Common myeloid progenitor, CD34-positive (primary cell): ENCODE data around the gene SLC2A3. TPM values are rescaled to one million over a fixed set of nuclear protein-coding genes. Genes with fewer than 3 reads are reported as not detected.
"Not testable (repeated sequence)": the region's sequence is repeated elsewhere in the genome, so short reads cannot be mapped to it uniquely, and the experiment has no call there.

Experiments used
- CTCF ChIA-PET: fragments of 350-600 bp; sonication (Branson Sonifier 250); formaldehyde crosslinking; loops from one replicate; lab custom pipeline; 2021; ENCODE audit warnings: antibody characterized with exemption; lab: Charles Lee
- POLR2A ChIA-PET: fragments of 350-600 bp; sonication (Branson Sonifier 250); formaldehyde crosslinking; loops from one replicate; lab custom pipeline; 2021; ENCODE audit warnings: antibody characterized with exemption; lab: Charles Lee
- DNase-seq, 3 donors: peaks; one replicate each; pipeline versions ENCODE4 v3.0.0 to v3.0.0-alpha.2; 2013
- H3K27ac ChIP-seq, 2 experiments: 1 replicate in 1 of 2; 2 replicates in 1 of 2; pipeline ENCODE4 v1.7.0; 2013; ENCODE audit warnings: inconsistent platforms in 2 of 2, low read length in 2 of 2, mild to moderate bottlenecking in 2 of 2, low read depth in 1 of 2, moderate library complexity in 1 of 2; ENCODE audit not compliant: severe bottlenecking in 2 of 2, insufficient read depth in 1 of 2, poor library complexity in 1 of 2
- H3K27me3 ChIP-seq, 5 experiments: replicated peaks in 2 of 5; 1 replicate in 3 of 5; 2 replicates in 2 of 5; pipeline versions ENCODE4 v1.6.1 to v1.7.0; 2013; ENCODE audit warnings: low read length in 4 of 5, mild to moderate bottlenecking in 2 of 5, moderate library complexity in 2 of 5, inconsistent platforms in 1 of 5; ENCODE audit not compliant: insufficient read depth in 5 of 5, control insufficient read depth in 4 of 5
- H3K36me3 ChIP-seq, 4 experiments: 1 replicate in 2 of 4; 2 replicates in 2 of 4; pipeline versions ENCODE4 v1.6.1 to v1.7.0; 2013; ENCODE audit warnings: low read length in 3 of 4, control low read depth in 1 of 4, mild to moderate bottlenecking in 1 of 4; ENCODE audit not compliant: control insufficient read depth in 4 of 4, insufficient read depth in 4 of 4
- H3K4me1 ChIP-seq, 4 experiments: 1 replicate in 3 of 4; 2 replicates in 1 of 4; pipeline versions ENCODE4 v1.6.1 to v1.7.1; 2013; ENCODE audit warnings: low read length in 3 of 4, mild to moderate bottlenecking in 3 of 4, control low read depth in 1 of 4, inconsistent platforms in 1 of 4, moderate library complexity in 1 of 4; ENCODE audit not compliant: control insufficient read depth in 4 of 4, insufficient read depth in 4 of 4; ENCODE audit errors: control extremely low read depth in 1 of 4
- H3K4me3 ChIP-seq, 7 experiments: 1 replicate in 4 of 7; 2 replicates in 3 of 7; pipeline versions ENCODE4 v1.5.1 to v1.7.0; 2013; ENCODE audit warnings: mild to moderate bottlenecking in 7 of 7, low read length in 6 of 7, moderate library complexity in 6 of 7, inconsistent platforms in 2 of 7, low read depth in 2 of 7, control low read depth in 1 of 7; ENCODE audit not compliant: insufficient read depth in 4 of 7, control insufficient read depth in 1 of 7; ENCODE audit errors: extremely low read depth in 1 of 7
- H3K9me3 ChIP-seq, 5 experiments: 1 replicate in 4 of 5; 2 replicates in 1 of 5; pipeline versions ENCODE4 v1.6.1 to v1.7.1; 2013; ENCODE audit warnings: low read length in 4 of 5, mild to moderate bottlenecking in 2 of 5, inconsistent platforms in 1 of 5, low read depth in 1 of 5, moderate library complexity in 1 of 5; ENCODE audit not compliant: control insufficient read depth in 4 of 5, insufficient read depth in 2 of 5; ENCODE audit errors: control extremely low read depth in 1 of 5
- WGBS: methylation state at CpG from one replicate; pipeline ENCODE4 v1.1.5; 2013; ENCODE audit not compliant: insufficient coverage; 5-methylcytosine and 5-hydroxymethylcytosine counted together
- polyA plus RNA-seq: library from polyadenylated mRNA; unstranded; fragments of 120-200 nt; gene quantifications from one replicate; pipeline ENCODE4 v1.2.1, GENCODE V29; 2013

The SLC2A3 gene
- 45.2 TPM for polyA plus RNA-seq

DNA sequence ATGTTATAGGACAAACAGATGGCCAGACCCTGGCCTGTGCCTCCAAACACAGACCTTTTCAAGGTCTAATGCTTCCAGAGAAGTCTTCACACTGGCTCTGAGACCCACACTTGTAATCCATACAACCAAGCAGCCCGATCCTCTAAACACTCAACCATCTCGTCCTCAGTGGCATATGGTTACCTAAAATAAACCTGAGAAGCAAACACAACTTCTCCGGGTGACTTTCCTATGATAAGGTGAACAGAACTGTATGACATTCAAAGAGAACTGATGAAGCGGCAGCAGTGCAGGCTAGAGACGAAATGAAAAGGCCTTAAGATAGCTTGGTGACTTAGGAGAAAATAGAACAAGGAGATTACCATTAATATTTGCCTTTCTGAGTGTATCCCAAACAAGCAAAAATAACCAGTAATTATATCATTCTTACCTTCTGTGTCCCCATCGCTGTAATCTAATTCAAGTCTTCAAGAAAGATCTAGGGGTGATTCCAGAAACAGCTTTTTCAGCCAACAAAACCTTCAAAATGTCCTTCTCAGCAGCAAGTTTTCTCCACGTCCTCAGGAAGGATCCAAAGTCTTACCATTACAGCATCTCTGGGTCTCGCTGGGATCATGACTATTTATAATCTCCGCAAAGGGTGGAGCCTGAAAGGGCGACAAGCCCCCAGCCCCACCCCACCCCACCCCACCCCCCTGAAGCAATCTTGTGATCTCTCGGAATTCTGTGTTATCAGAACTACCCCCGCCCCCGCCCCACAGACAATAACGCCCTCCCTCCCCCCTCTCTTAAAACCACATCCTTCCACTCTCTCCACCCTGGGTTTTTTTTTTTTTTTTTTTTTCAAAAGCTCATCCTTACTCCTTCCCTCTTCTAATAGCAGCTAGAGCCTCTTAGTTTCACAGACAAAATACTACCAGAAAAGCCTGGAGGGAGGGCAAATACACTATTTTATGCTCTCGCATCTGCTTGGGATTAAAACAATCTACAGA, at the start of gene SLC2A3:
TSS of gene SLC2A3 (minus strand) at position 598 of the 992 bp plus-strand sequence. CDS start at position 445, 153 bp downstream.
- Histone ChIP-seq H3K36me3 (peaks cover 2 to 23% (median 12%) of the 10 kb centered on the region in 4 experiments), H3K4me1 (peaks cover 16 to 48% (median 41%) of the 10 kb centered on the region in 4 experiments), H3K27ac (peak within 1 kb of the TSS; percentile 51 to 85), H3K4me3 (peak within 1 kb of the TSS in 6 of 7 experiments; percentile 65 to 98 (median 81)), H3K27me3 (no peaks in the 10 kb centered on the region), H3K9me3 (no peaks in the 10 kb centered on the region)
- CTCF ChIA-PET = interaction anchor here (0.7 to 13.2 kb wide), 5 partner anchors 13 to 253 kb away, joined by 4 to 242 read pairs (median 8); no protein-coding TSS in a partner anchor
- peak; percentile 89 to 94 (median 93) for DNase-seq
- POLR2A ChIA-PET = interaction anchor here (0.6 to 3.3 kb wide), 3 partner anchors 13 to 67 kb away, joined by 5 to 26 read pairs (median 7); no protein-coding TSS in a partner anchor
- 17% methylated on average over 6 of the region's 15 CpGs for WGBS

DNA sequence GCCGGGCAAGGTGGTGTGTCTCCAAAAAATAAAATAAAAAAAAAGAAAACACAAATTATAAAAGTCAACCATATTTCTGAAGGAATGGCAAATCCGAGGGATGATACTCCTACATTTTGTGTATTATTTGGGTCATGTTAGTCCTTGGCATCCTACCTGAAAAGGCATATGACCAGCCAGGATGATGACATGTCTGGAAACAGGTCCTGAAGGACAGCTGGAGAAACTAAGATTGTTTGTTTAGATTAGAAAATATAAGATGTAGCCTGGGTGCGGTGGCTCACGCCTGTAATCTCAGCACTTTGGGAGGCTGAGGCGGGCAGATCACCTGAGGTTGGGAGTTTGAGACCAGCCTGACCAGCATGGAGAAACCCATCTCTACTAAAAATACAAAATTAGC, 48.9 kb upstream of the SLC2A3 start:
- ChIA-PET CTCF (interaction anchor here (1.4 to 2.1 kb wide), 2 partner anchors 14 to 23 kb away, joined by 3 to 7 read pairs; no protein-coding TSS in a partner anchor), POLR2A (no interaction called here)
- no peak for DNase-seq
- no peaks in the 10 kb centered on the region for H3K36me3 ChIP-seq
- no peak overlapping the region for H3K4me3 ChIP-seq
- H3K27ac ChIP-seq = no peak overlapping the region
- H3K4me1 ChIP-seq = peaks cover 3 to 14% (median 13%) of the 10 kb centered on the region in 4 experiments
- no peaks in the 10 kb centered on the region for H3K27me3 ChIP-seq
- no peaks in the 10 kb centered on the region for H3K9me3 ChIP-seq
- 73% methylated on average over 3 of the region's 5 CpGs for WGBS

DNA sequence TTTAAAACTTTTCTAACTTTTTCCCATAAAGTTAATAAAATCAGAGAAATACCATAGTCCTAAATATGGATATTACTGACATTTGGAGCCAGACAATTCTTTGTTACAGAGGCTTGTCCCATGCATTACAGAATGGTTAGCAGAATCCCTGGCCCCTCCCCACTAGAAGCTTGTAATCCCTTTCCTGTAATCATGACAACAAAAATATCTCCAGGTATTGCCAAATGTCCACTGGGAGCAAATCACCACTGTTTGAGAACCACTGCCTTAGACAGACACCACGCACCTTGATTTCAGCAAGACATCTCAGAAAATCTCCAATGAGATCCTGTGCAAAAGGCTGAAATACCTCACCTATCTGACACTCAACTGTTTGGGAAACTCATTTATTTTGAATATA, 47.5 kb upstream of the SLC2A3 start:
- 100% methylated on average over 1 of the region's 1 CpG for WGBS
- H3K36me3 ChIP-seq, H3K27me3 ChIP-seq, H3K9me3 ChIP-seq, H3K4me3 ChIP-seq, H3K4me1 ChIP-seq, H3K27ac ChIP-seq, DNase-seq, POLR2A ChIA-PET: not testable (repeated sequence)
- CTCF ChIA-PET = interaction anchor here (1.1 to 1.8 kb wide), 2 partner anchors 9 to 10 kb away, joined by 3 to 7 read pairs; no protein-coding TSS in a partner anchor

- 94% methylated on average over 7 of the region's 11 CpGs for WGBS
- H3K4me3 ChIP-seq, DNase-seq, H3K4me1 ChIP-seq, H3K27ac ChIP-seq, H3K9me3 ChIP-seq, POLR2A ChIA-PET, H3K27me3 ChIP-seq, H3K36me3 ChIP-seq: not testable (repeated sequence)
- CTCF ChIA-PET = interaction anchor here (1.8 kb wide), 1 partner anchor 10 kb away, joined by 7 read pairs; no protein-coding TSS in a partner anchor
Measured at GRCh38 chr12:7983019-7983418, 47.0 kb upstream of the SLC2A3 start.

GRCh38 chr12:7982332-7982735, 46.3 kb upstream of the SLC2A3 start:
- H3K4me3 ChIP-seq, H3K36me3 ChIP-seq, H3K27ac ChIP-seq, POLR2A ChIA-PET, DNase-seq, H3K27me3 ChIP-seq, H3K4me1 ChIP-seq, H3K9me3 ChIP-seq: not testable (repeated sequence)
- WGBS = no CpG with 5 or more reads among the region's 2 CpGs
- CTCF ChIA-PET = interaction anchor here (0.8 kb wide), 1 partner anchor 16 kb away, joined by 4 read pairs; no protein-coding TSS in a partner anchor

DNA sequence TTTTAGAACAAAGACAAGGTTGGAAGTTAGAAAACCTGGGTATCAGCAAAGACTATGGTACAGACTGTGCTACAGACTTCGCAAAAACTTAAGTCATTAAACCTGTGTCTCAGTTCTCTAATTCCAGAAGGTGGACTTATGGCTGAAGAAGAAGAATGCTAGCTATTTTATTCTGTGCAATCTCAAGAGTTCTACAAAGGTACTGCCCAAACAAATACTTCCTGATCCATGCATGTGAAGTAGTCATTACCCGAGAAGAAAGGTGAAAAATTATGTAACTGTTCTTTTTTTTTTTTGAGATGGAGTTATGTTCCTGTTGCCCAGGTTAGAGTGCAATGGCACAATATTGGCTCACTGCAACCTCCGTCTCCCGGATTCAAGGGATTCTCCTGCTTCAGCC, 45.5 kb upstream of the SLC2A3 start:
- ChIA-PET POLR2A (interaction anchor here (0.6 to 0.7 kb wide), 2 partner anchors 14 to 552 kb away, joined by 3 to 4 read pairs; no protein-coding TSS in a partner anchor), CTCF (interaction anchor here (0.8 kb wide), 1 partner anchor 16 kb away, joined by 4 read pairs; no protein-coding TSS in a partner anchor)
- no peaks in the 10 kb centered on the region for H3K9me3 ChIP-seq
- H3K27ac ChIP-seq = no peak overlapping the region
- H3K36me3 ChIP-seq = no peaks in the 10 kb centered on the region
- H3K27me3 ChIP-seq = no peaks in the 10 kb centered on the region
- WGBS = 100% methylated on average over 1 of the region's 4 CpGs
- H3K4me3 ChIP-seq = no peak overlapping the region
- no peaks in the 10 kb centered on the region for H3K4me1 ChIP-seq
- no peak for DNase-seq
